ENCODE results near the gene RPUSD4. TPM values are rescaled to one million over a fixed set of nuclear protein-coding genes. Genes with fewer than 3 reads are reported as not detected.

Gene RPUSD4
- total RNA-seq, 1 donor from 2014 or later: 51.1 TPM

GRCh38 chr11:126225295-126225665 is 13.8 kb upstream of the RPUSD4 start:
- H3K9me3 Mint-ChIP-seq: no peaks in the 10 kb centered on the region
- no peaks in the 10 kb centered on the region for H3K27me3 Mint-ChIP-seq

GRCh38 chr11:126224647-126225294 is 13.3 kb upstream of the RPUSD4 start:
- intact Hi-C loops (cut with micrococcal nuclease): no loop called here
- Mint-ChIP-seq H3K9me3 (no peaks in the 10 kb centered on the region), H3K4me1 (peaks cover 4% of the 10 kb centered on the region), H3K27ac (no peak overlapping the region), H3K27me3 (no peaks in the 10 kb centered on the region), H3K36me3 (ENCODE audit: low read depth) (peaks cover 3% of the 10 kb centered on the region), H3K4me3 (no peak overlapping the region)
- DNase-seq: no peak

More at GRCh38 chr11:126225295-126225665, 13.8 kb upstream of the RPUSD4 start:
- intact Hi-C loops (cut with micrococcal nuclease): no loop called here
- H3K4me3 Mint-ChIP-seq: no peak overlapping the region
- H3K4me1 Mint-ChIP-seq: peaks cover under 1% of the 10 kb centered on the region
- peaks cover 5% of the 10 kb centered on the region for H3K36me3 Mint-ChIP-seq (ENCODE audit: low read depth)
- H3K27ac Mint-ChIP-seq: no peak overlapping the region
- DNase-seq: no peak

GRCh38 chr11:126219547-126219946 is 8.1 kb upstream of the RPUSD4 start:
- no peak overlapping the region for H3K27ac Mint-ChIP-seq
- H3K36me3 Mint-ChIP-seq (ENCODE audit: low read depth): no peaks in the 10 kb centered on the region
- H3K27me3 Mint-ChIP-seq: no peaks in the 10 kb centered on the region
- H3K9me3 Mint-ChIP-seq: no peaks in the 10 kb centered on the region
- DNase-seq: no peak
- no peak overlapping the region for H3K4me3 Mint-ChIP-seq
- intact Hi-C loops (cut with micrococcal nuclease): no loop called here
- peaks cover 8% of the 10 kb centered on the region for H3K4me1 Mint-ChIP-seq

GRCh38 chr11:126217491-126217890 is 6.0 kb upstream of the RPUSD4 start:
- no peak for DNase-seq
- Mint-ChIP-seq H3K36me3 (ENCODE audit: low read depth) (peaks cover 2% of the 10 kb centered on the region), H3K9me3 (no peaks in the 10 kb centered on the region), H3K4me1 (peaks cover 15% of the 10 kb centered on the region), H3K27me3 (peaks cover 7% of the 10 kb centered on the region), H3K4me3 (no peak overlapping the region), H3K27ac (no peak overlapping the region)
- intact Hi-C loops (cut with micrococcal nuclease): no loop called here

- no peak overlapping the region for H3K4me3 Mint-ChIP-seq
- peaks cover 2% of the 10 kb centered on the region for H3K36me3 Mint-ChIP-seq (ENCODE audit: low read depth)
- peaks cover 7% of the 10 kb centered on the region for H3K27me3 Mint-ChIP-seq
- no peak overlapping the region for H3K27ac Mint-ChIP-seq
- intact Hi-C loops (cut with micrococcal nuclease): no loop called here
- no peaks in the 10 kb centered on the region for H3K9me3 Mint-ChIP-seq
- DNase-seq: no peak
- H3K4me1 Mint-ChIP-seq: peaks cover 22% of the 10 kb centered on the region
Observed at GRCh38 chr11:126216526-126217305, 5.3 kb upstream of the RPUSD4 start.

DNA sequence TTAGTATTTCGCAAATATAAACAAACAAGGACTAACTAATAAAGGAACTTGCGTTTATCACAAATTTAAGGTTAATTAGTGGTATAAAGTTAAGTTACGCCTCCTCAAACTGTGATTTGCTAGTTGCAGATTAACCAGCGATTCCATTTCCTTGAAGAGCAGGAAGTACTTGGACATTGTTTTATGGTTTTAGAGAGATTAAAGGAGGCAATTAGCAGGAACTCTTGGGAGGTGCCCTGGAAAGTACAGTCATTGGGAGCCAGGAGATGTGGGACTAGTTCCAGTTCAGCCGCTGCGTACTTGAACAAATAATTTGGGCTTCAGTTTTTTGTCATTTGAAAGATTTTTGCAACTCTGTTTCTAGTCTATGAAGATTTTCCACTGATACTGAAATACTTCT is 3.4 kb upstream of the RPUSD4 start:
- no peak overlapping the region for H3K4me3 Mint-ChIP-seq
- intact Hi-C loops (cut with micrococcal nuclease): loop anchor here (5.0 kb wide), 1 partner anchor 643 kb away; no protein-coding TSS in a partner anchor
- peaks cover 8% of the 10 kb centered on the region for H3K36me3 Mint-ChIP-seq (ENCODE audit: low read depth)
- no peaks in the 10 kb centered on the region for H3K9me3 Mint-ChIP-seq
- H3K27ac Mint-ChIP-seq: no peak overlapping the region
- H3K4me1 Mint-ChIP-seq: peaks cover 32% of the 10 kb centered on the region
- DNase-seq: no peak
- H3K27me3 Mint-ChIP-seq: peaks cover 7% of the 10 kb centered on the region

GRCh38 chr11:126214441-126214840 is 3.0 kb upstream of the RPUSD4 start:
- Mint-ChIP-seq H3K36me3 (ENCODE audit: low read depth) (peaks cover 11% of the 10 kb centered on the region), H3K4me1 (peaks cover 33% of the 10 kb centered on the region), H3K27me3 (peaks cover 7% of the 10 kb centered on the region), H3K4me3 (no peak overlapping the region), H3K9me3 (no peaks in the 10 kb centered on the region), H3K27ac (no peak overlapping the region)
- intact Hi-C loops (cut with micrococcal nuclease): loop anchor here (5.0 kb wide), 1 partner anchor 642 kb away; no protein-coding TSS in a partner anchor
- DNase-seq: no peak

DNA sequence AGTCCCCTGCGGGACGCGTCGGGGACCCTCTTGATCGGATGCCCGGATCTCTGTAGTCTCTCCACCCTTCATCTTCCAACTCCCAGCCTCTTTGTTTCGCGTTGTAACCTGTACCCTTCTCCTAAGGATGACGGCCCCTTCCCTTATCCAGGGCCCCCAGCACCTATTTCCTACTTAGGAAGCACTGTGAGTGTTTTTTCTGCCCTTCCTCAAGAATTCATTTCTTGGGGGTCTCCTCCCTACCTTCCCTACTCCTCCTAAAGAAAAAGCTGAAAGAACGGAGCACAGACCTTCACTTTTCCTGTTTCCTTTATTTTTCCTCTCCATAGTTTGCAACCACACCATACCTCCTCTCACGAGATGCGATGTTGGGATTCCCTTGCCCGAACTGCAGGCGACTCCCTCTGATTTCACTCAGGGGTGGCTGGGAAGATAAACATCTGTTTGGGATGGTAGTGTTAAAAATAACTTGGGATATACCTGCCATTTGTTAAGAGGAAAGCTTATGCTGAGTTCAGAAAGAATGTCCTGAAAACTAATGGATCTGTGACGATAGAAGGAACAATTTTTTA is 725 bp upstream of the RPUSD4 start:
- Mint-ChIP-seq H3K27ac (peak overlapping the region; percentile 97), H3K27me3 (peaks cover 7% of the 10 kb centered on the region), H3K36me3 (ENCODE audit: low read depth) (peaks cover 20% of the 10 kb centered on the region), H3K4me3 (peak overlapping the region; percentile 100), H3K9me3 (no peaks in the 10 kb centered on the region), H3K4me1 (peaks cover 34% of the 10 kb centered on the region)
- intact Hi-C loops (cut with micrococcal nuclease): loop anchor here (5.0 kb wide), 1 partner anchor 640 kb away; no protein-coding TSS in a partner anchor
- no peak for DNase-seq

DNA sequence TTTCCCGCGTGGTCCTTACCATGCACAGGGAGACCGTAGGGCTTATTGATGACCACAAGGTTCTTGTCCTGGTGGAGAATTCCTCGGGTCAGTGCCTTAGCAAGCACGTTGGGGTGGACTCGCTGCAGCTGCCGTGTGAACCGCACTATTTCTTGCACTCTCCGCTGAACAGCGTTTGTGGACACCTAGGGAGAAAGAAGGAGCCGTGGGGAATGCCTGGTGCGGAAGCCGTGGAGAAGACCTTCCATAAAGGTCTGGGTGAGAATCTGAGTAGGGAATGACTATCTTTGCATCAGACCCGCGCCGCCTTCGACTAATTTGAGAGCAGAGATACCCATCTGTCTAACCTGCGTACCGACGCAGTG is 597 bp downstream of the RPUSD4 start:
- Mint-ChIP-seq H3K36me3 (ENCODE audit: low read depth) (peaks cover 25% of the 10 kb centered on the region), H3K27me3 (peaks cover 7% of the 10 kb centered on the region), H3K4me1 (peaks cover 30% of the 10 kb centered on the region), H3K4me3 (peak overlapping the region; percentile 100), H3K27ac (peak overlapping the region; percentile 97), H3K9me3 (no peaks in the 10 kb centered on the region)
- intact Hi-C loops (cut with micrococcal nuclease): loop anchor here (1.0 to 5.0 kb wide), 8 partner anchors 58 to 639 kb away; partner anchors contain the start of genes DCPS, FOXRED1, HYLS1 and PUS3
- DNase-seq: no peak

GRCh38 chr11:126207896-126208295 is 3.6 kb downstream of the RPUSD4 start:
- Mint-ChIP-seq H3K36me3 (ENCODE audit: low read depth) (peaks cover 43% of the 10 kb centered on the region), H3K4me1 (peaks cover 27% of the 10 kb centered on the region), H3K4me3 (no peak overlapping the region), H3K27me3 (peaks cover 4% of the 10 kb centered on the region), H3K9me3 (no peaks in the 10 kb centered on the region), H3K27ac (no peak overlapping the region)
- intact Hi-C loops (cut with micrococcal nuclease): no loop called here
- DNase-seq: no peak

GRCh38 chr11:126205359-126205758 is 6.1 kb downstream of the RPUSD4 start:
- Mint-ChIP-seq H3K9me3 (no peaks in the 10 kb centered on the region), H3K36me3 (ENCODE audit: low read depth) (peaks cover 60% of the 10 kb centered on the region), H3K27me3 (no peaks in the 10 kb centered on the region), H3K27ac (no peak overlapping the region), H3K4me3 (no peak overlapping the region), H3K4me1 (peaks cover 9% of the 10 kb centered on the region)
- DNase-seq: no peak
- intact Hi-C loops (cut with micrococcal nuclease): no loop called here

- Mint-ChIP-seq H3K4me3 (no peak overlapping the region), H3K27ac (no peak overlapping the region), H3K9me3 (no peaks in the 10 kb centered on the region), H3K4me1 (peaks cover 1% of the 10 kb centered on the region), H3K27me3 (no peaks in the 10 kb centered on the region), H3K36me3 (ENCODE audit: low read depth) (peaks cover 59% of the 10 kb centered on the region)
- intact Hi-C loops (cut with micrococcal nuclease): no loop called here
- no peak for DNase-seq
Observed at GRCh38 chr11:126202646-126203359, 8.6 kb downstream of the RPUSD4 start.

GRCh38 chr11:126198648-126199047 is 12.8 kb downstream of the RPUSD4 start:
- Mint-ChIP-seq H3K9me3 (no peaks in the 10 kb centered on the region), H3K4me3 (no peak overlapping the region), H3K36me3 (ENCODE audit: low read depth) (peaks cover 65% of the 10 kb centered on the region), H3K27me3 (no peaks in the 10 kb centered on the region), H3K27ac (no peak overlapping the region), H3K4me1 (peaks cover 1% of the 10 kb centered on the region)
- intact Hi-C loops (cut with micrococcal nuclease): no loop called here
- no peak for DNase-seq
